Glutamatergic neuron (in vitro differentiated cells): ENCODE measurements around the gene CRYBG2. TPM values are rescaled to one million over a fixed set of nuclear protein-coding genes. Genes with fewer than 3 reads are reported as not detected.

Source experiments
- DNase-seq: peaks from one replicate; pipeline ENCODE4 v3.0.0; 2022
- H3K27ac Mint-ChIP-seq: one replicate; pipeline ENCODE4 v1.8.0; 2020; ENCODE audit warnings: mild to moderate bottlenecking, mixed read lengths, inconsistent platforms; ENCODE audit not compliant: unreplicated experiment
- H3K27me3 Mint-ChIP-seq: one replicate; pipeline ENCODE4 v1.8.0; 2020; ENCODE audit warnings: mild to moderate bottlenecking, moderate library complexity, mixed read lengths, inconsistent platforms; ENCODE audit not compliant: unreplicated experiment
- H3K36me3 Mint-ChIP-seq: one replicate; pipeline ENCODE4 v1.8.0; 2020; ENCODE audit warnings: mild to moderate bottlenecking, mixed read lengths, inconsistent platforms; ENCODE audit not compliant: unreplicated experiment
- H3K4me1 Mint-ChIP-seq: one replicate; pipeline ENCODE4 v1.8.0; 2020; ENCODE audit warnings: mild to moderate bottlenecking, low read depth, mixed read lengths, inconsistent platforms; ENCODE audit not compliant: unreplicated experiment
- H3K4me3 Mint-ChIP-seq: one replicate; pipeline ENCODE4 v1.8.0; 2020; ENCODE audit warnings: mild to moderate bottlenecking, mixed read lengths, inconsistent platforms; ENCODE audit not compliant: unreplicated experiment
- H3K9me3 Mint-ChIP-seq: one replicate; pipeline ENCODE4 v1.8.0; 2020; ENCODE audit warnings: mild to moderate bottlenecking, moderate library complexity, mixed read lengths, inconsistent platforms; ENCODE audit not compliant: unreplicated experiment
- total RNA-seq: library from RNA; stranded (reverse); fragmentation: NEBNext Ultra II Directional; extraction: Animal tissue kit (Norgen Biotek cat#: 25700); gene quantifications from one replicate; pipeline ENCODE4 v1.2.1, GENCODE V29; 2021; ENCODE audit not compliant: unreplicated experiment
- TF ChIP-seq, protein P1 (sequence below): fragments of 200-600 bp; sonication (generic); IDR thresholded peaks from one replicate; pipeline ENCODE4 v1.5.0; 2021; ENCODE audit not compliant: partially characterized antibody, unreplicated experiment

Gene CRYBG2
- total RNA-seq, 1 donor from 2014 or later: 2.2 TPM

DNA sequence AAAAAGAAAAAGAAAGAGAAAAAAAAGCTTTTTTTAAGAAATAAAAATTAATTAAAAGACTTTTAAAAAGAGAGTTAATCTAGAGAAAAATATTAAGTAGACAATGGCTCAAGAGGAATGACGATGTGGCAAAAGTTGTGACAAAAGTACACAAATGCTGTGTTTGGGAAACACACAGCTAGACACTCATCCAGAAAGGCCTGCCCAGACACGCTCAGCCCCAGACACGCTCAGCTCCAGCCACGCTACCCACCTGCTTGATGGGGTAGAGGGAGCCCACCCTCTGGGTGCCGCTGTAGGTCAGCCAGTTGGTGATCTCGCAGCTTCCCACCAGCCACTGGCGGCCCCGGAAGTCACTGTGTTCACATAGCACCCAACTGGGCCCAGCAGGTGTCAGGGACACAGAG lies 26.0 kb downstream of the CRYBG2 start:
- DNase-seq: no peak
- Mint-ChIP-seq H3K27ac (no peak overlapping the region), H3K36me3 (no peaks in the 10 kb centered on the region)

GRCh38 chr1:26324550-26324949 lies 29.4 kb downstream of the CRYBG2 start:
- TF ChIP-seq, protein P1, sequence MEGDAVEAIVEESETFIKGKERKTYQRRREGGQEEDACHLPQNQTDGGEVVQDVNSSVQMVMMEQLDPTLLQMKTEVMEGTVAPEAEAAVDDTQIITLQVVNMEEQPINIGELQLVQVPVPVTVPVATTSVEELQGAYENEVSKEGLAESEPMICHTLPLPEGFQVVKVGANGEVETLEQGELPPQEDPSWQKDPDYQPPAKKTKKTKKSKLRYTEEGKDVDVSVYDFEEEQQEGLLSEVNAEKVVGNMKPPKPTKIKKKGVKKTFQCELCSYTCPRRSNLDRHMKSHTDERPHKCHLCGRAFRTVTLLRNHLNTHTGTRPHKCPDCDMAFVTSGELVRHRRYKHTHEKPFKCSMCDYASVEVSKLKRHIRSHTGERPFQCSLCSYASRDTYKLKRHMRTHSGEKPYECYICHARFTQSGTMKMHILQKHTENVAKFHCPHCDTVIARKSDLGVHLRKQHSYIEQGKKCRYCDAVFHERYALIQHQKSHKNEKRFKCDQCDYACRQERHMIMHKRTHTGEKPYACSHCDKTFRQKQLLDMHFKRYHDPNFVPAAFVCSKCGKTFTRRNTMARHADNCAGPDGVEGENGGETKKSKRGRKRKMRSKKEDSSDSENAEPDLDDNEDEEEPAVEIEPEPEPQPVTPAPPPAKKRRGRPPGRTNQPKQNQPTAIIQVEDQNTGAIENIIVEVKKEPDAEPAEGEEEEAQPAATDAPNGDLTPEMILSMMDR: no peak
- Mint-ChIP-seq H3K4me1 (peaks cover 7% of the 10 kb centered on the region), H3K36me3 (no peaks in the 10 kb centered on the region), H3K9me3 (no peaks in the 10 kb centered on the region), H3K27me3 (peaks cover 7% of the 10 kb centered on the region), H3K27ac (no peak overlapping the region), H3K4me3 (no peak overlapping the region)
- no peak for DNase-seq

More for the DNA sequence above, 26.0 kb downstream of the CRYBG2 start:
- TF ChIP-seq, protein P1: no peak
- peaks cover 5% of the 10 kb centered on the region for H3K27me3 Mint-ChIP-seq
- H3K4me1 Mint-ChIP-seq: no peaks in the 10 kb centered on the region
- no peaks in the 10 kb centered on the region for H3K9me3 Mint-ChIP-seq
- H3K4me3 Mint-ChIP-seq: no peak overlapping the region

- TF ChIP-seq, protein P1: no peak
- Mint-ChIP-seq H3K4me1 (peaks cover 7% of the 10 kb centered on the region), H3K36me3 (no peaks in the 10 kb centered on the region), H3K27ac (no peak overlapping the region), H3K9me3 (no peaks in the 10 kb centered on the region), H3K27me3 (peaks cover 7% of the 10 kb centered on the region), H3K4me3 (no peak overlapping the region)
- DNase-seq: no peak
Measured at GRCh38 chr1:26323382-26323781, 30.5 kb downstream of the CRYBG2 start.

DNA sequence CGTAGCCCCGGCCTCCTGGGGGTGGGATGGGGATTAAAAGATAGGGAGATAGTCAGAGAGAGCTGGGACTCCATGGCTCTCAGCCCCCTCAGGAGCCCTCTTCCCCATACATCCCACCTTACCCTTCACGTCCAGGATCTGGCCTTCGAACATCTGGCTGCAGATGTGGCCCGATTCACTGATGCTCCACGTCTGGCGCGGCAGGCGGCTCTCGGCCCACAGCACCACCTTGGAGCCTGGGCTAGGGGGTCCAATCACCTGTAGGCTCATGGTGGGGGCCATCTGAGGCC lies 31.9 kb downstream of the CRYBG2 start:
- H3K4me1 Mint-ChIP-seq: peaks cover 7% of the 10 kb centered on the region
- no peaks in the 10 kb centered on the region for H3K36me3 Mint-ChIP-seq
- no peak overlapping the region for H3K27ac Mint-ChIP-seq
- H3K4me3 Mint-ChIP-seq: no peak overlapping the region
- no peaks in the 10 kb centered on the region for H3K9me3 Mint-ChIP-seq
- peaks cover 7% of the 10 kb centered on the region for H3K27me3 Mint-ChIP-seq
- TF ChIP-seq, protein P1: no peak
- DNase-seq: no peak

DNA sequence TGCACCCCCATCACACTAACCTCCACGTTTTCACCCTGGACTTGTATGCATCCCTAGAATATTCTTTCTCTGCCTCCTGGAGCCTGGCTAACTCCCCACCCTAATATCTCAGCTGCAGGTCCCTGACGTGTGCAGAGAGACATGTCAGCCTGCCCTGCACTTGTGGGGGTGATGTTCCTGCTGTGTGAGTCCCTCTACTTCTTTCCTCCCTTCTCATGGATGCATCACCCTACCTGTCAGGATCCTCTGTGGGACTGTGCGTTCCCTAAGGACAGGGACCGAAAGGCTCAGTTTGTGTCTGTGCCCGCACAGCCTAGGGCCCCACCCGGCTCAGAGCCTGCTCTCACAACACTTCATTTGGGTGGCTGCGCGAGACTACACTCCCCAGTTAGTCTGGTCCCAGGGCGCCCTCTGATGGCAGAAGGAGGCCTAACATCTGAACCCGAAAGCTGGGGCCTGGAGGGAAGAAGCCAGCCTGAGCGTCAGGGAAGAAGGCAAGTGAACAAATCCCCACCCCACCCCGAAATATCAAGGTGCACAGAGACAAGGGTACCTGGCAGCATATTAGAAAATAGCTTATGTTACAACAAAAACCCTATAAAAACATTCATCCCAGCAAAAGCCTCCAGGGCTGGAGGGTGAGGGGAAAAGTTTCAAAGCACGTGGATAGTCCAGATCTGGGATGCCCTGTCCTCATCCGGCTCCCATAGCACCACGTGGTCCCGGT lies 32.5 kb downstream of the CRYBG2 start:
- TF ChIP-seq, protein P1: peak; percentile 79
- peak; percentile 97 for DNase-seq
- H3K4me3 Mint-ChIP-seq: peak overlapping the region; percentile 75
- no peaks in the 10 kb centered on the region for H3K9me3 Mint-ChIP-seq
- peaks cover 7% of the 10 kb centered on the region for H3K4me1 Mint-ChIP-seq
- peak overlapping the region; percentile 49 for H3K27ac Mint-ChIP-seq
- no peaks in the 10 kb centered on the region for H3K36me3 Mint-ChIP-seq
- H3K27me3 Mint-ChIP-seq: peaks cover 7% of the 10 kb centered on the region
